ENCODE results near the gene NRARP.

DNA sequence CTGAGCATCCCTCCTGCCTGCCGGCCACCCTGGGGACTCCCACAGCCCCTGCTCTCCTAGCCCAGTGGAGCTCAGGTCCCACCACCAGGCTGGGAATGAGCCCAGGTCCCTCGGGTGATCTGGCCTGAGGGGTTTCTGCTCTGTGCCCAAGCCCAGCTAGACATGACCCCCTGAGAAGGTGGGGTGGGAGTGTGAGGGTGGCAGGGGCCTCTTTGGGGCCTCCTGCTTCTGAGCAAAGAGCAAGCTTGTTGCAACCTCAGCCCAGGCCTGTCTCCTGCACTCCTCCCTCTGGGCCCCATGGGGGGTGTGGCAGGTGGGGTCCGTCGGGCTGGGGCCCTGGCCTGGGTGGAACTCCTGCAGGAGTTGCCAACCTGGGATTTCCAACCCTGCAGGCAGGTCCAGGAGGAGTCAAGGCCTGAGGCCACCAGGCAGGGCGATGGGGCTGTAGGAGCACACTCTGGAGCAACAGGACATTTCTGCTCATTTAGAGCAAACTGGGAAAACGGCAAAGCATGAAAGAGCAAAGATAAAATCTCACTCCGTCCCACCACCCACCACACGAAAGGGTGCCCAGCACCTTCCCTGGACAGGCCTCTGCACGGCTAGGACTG lies 11.4 kb upstream of the NRARP start:
- no peak for TF ChIP-seq EZH2 (IDR thresholded peaks at IDR 0.05; ENCODE audit: insufficient read depth, poor library complexity, severe bottlenecking)
- no peak for TF ChIP-seq EZH2phosphoT487 (IDR thresholded peaks at IDR 0.05; ENCODE audit: insufficient read depth, low read depth)

Measured in GM23248 (cell line).